ENCODE measurements around the gene ARL4A.
"Not testable (repeated sequence)": the region's sequence is repeated elsewhere in the genome, so short reads cannot be mapped to it uniquely, and the experiment has no call there.

ARL4A gene, protein sequence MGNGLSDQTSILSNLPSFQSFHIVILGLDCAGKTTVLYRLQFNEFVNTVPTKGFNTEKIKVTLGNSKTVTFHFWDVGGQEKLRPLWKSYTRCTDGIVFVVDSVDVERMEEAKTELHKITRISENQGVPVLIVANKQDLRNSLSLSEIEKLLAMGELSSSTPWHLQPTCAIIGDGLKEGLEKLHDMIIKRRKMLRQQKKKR
- total RNA-seq: 106 to 196 (median 154) reads per million in 3 donors

- Histone ChIP-seq H3K4me1 (ENCODE audit: control insufficient read depth, insufficient read depth, low read length, poor library complexity, severe bottlenecking) (peaks cover 4% of the 10 kb centered on the region), H3K9me3 (ENCODE audit: control insufficient read depth, low read length) (no peaks in the 10 kb centered on the region), H3K27me3 (replicated peaks; ENCODE audit: control insufficient read depth, insufficient read depth, low read length, poor library complexity, severe bottlenecking) (no peaks in the 10 kb centered on the region), H3K27ac (ENCODE audit: insufficient read depth, low read length, poor library complexity, severe bottlenecking) (peak within 1 kb of the TSS; percentile 95), H3K36me3 (ENCODE audit: control insufficient read depth, insufficient read depth, low read length) (no peaks in the 10 kb centered on the region), H3K4me3 (ENCODE audit: insufficient read depth, low read depth, low read length, poor library complexity, severe bottlenecking) (peak within 1 kb of the TSS; percentile 84)
- peak; percentile 76 to 88 (median 82) for DNase-seq
These were observed at the start of gene ARL4A for GRCh38 chr7:12686891-12687717. ARL4A (plus strand) TSS chr7:12687633; CDS start chr7:12688255, 622 bp downstream.

GRCh38 chr7:12637819-12638592 is 49.4 kb upstream of the ARL4A start:
- Histone ChIP-seq H3K9me3 (ENCODE audit: control insufficient read depth, low read length) (no peaks in the 10 kb centered on the region), H3K27ac (ENCODE audit: insufficient read depth, low read length, poor library complexity, severe bottlenecking) (no peak overlapping the region), H3K4me3 (ENCODE audit: insufficient read depth, low read depth, low read length, poor library complexity, severe bottlenecking) (no peak overlapping the region), H3K36me3 (ENCODE audit: control insufficient read depth, insufficient read depth, low read length) (no peaks in the 10 kb centered on the region), H3K27me3 (replicated peaks; ENCODE audit: control insufficient read depth, insufficient read depth, low read length, poor library complexity, severe bottlenecking) (no peaks in the 10 kb centered on the region), H3K4me1 (ENCODE audit: control insufficient read depth, insufficient read depth, low read length, poor library complexity, severe bottlenecking) (no peaks in the 10 kb centered on the region)
- no peak for DNase-seq

- Histone ChIP-seq H3K27me3 (replicated peaks; ENCODE audit: control insufficient read depth, insufficient read depth, low read length, poor library complexity, severe bottlenecking) (no peaks in the 10 kb centered on the region), H3K27ac (ENCODE audit: insufficient read depth, low read length, poor library complexity, severe bottlenecking) (no peak overlapping the region), H3K4me3 (ENCODE audit: insufficient read depth, low read depth, low read length, poor library complexity, severe bottlenecking) (no peak overlapping the region), H3K4me1 (ENCODE audit: control insufficient read depth, insufficient read depth, low read length, poor library complexity, severe bottlenecking) (no peaks in the 10 kb centered on the region), H3K36me3 (ENCODE audit: control insufficient read depth, insufficient read depth, low read length) (no peaks in the 10 kb centered on the region), H3K9me3 (ENCODE audit: control insufficient read depth, low read length) (no peaks in the 10 kb centered on the region)
- no peak for DNase-seq
These were observed 48.5 kb upstream of the ARL4A start for GRCh38 chr7:12638851-12639456.

GRCh38 chr7:12640299-12641096 is 46.9 kb upstream of the ARL4A start:
- H3K9me3 ChIP-seq (ENCODE audit: control insufficient read depth, low read length): no peaks in the 10 kb centered on the region
- H3K36me3 ChIP-seq (ENCODE audit: control insufficient read depth, insufficient read depth, low read length): no peaks in the 10 kb centered on the region
- H3K27me3 ChIP-seq (replicated peaks; ENCODE audit: control insufficient read depth, insufficient read depth, low read length, poor library complexity, severe bottlenecking): no peaks in the 10 kb centered on the region
- DNase-seq: no peak
- H3K4me1 ChIP-seq (ENCODE audit: control insufficient read depth, insufficient read depth, low read length, poor library complexity, severe bottlenecking): no peaks in the 10 kb centered on the region
- no peak overlapping the region for H3K4me3 ChIP-seq (ENCODE audit: insufficient read depth, low read depth, low read length, poor library complexity, severe bottlenecking)
- H3K27ac ChIP-seq (ENCODE audit: insufficient read depth, low read length, poor library complexity, severe bottlenecking): no peak overlapping the region

GRCh38 chr7:12641196-12641595 is 46.2 kb upstream of the ARL4A start:
- DNase-seq: no peak
- Histone ChIP-seq H3K27ac (ENCODE audit: insufficient read depth, low read length, poor library complexity, severe bottlenecking) (no peak overlapping the region), H3K27me3 (replicated peaks; ENCODE audit: control insufficient read depth, insufficient read depth, low read length, poor library complexity, severe bottlenecking) (no peaks in the 10 kb centered on the region), H3K9me3 (ENCODE audit: control insufficient read depth, low read length) (no peaks in the 10 kb centered on the region), H3K4me1 (ENCODE audit: control insufficient read depth, insufficient read depth, low read length, poor library complexity, severe bottlenecking) (no peaks in the 10 kb centered on the region), H3K36me3 (ENCODE audit: control insufficient read depth, insufficient read depth, low read length) (no peaks in the 10 kb centered on the region), H3K4me3 (ENCODE audit: insufficient read depth, low read depth, low read length, poor library complexity, severe bottlenecking) (no peak overlapping the region)

DNA sequence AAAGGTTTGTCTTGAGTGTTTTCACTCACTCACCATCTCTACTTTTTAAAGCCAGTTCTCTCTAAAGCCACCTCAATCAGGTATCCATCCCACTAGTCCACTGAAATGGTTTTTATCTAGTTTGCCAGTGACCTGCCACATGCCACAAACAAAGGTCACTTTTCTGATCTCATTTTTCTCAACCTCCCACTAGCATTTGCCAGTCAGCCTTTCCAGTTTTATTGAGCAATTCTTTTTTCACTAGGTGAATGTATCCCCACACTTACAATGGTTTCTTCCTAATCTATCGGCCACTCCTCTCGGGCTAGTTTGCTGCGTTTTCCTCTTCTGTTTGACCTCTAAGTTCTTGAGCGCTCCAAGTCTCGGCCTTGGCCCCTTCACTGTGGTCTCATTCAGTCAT is 44.9 kb upstream of the ARL4A start:
- Histone ChIP-seq H3K36me3 (ENCODE audit: control insufficient read depth, insufficient read depth, low read length) (no peaks in the 10 kb centered on the region), H3K4me1 (ENCODE audit: control insufficient read depth, insufficient read depth, low read length, poor library complexity, severe bottlenecking) (no peaks in the 10 kb centered on the region), H3K9me3 (ENCODE audit: control insufficient read depth, low read length) (no peaks in the 10 kb centered on the region), H3K4me3 (ENCODE audit: insufficient read depth, low read depth, low read length, poor library complexity, severe bottlenecking) (no peak overlapping the region), H3K27me3 (replicated peaks; ENCODE audit: control insufficient read depth, insufficient read depth, low read length, poor library complexity, severe bottlenecking) (no peaks in the 10 kb centered on the region), H3K27ac (ENCODE audit: insufficient read depth, low read length, poor library complexity, severe bottlenecking) (no peak overlapping the region)
- no peak for DNase-seq

DNA sequence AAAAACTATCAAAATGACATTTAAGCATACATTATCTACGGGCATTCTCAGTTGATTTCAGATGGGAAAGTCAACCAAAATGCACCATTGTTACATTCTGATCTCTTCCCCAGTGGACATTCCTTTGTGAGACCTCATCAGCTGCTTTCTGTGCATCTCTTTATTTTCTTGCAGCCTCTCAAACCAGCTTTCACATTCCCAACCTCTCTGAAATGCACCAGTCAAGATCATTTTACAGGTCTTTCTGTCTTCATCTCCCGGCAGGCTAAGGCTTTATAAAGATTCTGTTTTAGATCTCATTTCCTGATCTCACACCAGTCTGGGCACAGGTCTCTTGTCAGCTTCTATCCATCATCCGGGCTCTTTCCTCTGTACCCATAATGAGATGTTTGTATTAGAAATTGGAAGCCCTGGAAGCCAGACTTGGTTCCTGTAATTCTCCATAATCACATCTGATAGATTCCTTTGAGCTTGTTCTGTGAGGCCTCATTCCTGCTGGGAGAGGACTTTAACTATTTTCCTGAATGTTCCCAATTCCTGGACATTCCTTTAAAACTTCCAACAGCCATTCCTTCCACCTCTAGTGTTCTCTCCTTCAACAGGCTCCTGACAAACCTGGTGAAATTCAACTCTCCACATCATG is 44.3 kb upstream of the ARL4A start:
- Histone ChIP-seq H3K4me1 (ENCODE audit: control insufficient read depth, insufficient read depth, low read length, poor library complexity, severe bottlenecking) (no peaks in the 10 kb centered on the region), H3K4me3 (ENCODE audit: insufficient read depth, low read depth, low read length, poor library complexity, severe bottlenecking) (no peak overlapping the region), H3K27me3 (replicated peaks; ENCODE audit: control insufficient read depth, insufficient read depth, low read length, poor library complexity, severe bottlenecking) (no peaks in the 10 kb centered on the region), H3K9me3 (ENCODE audit: control insufficient read depth, low read length) (no peaks in the 10 kb centered on the region), H3K27ac (ENCODE audit: insufficient read depth, low read length, poor library complexity, severe bottlenecking) (no peak overlapping the region), H3K36me3 (ENCODE audit: control insufficient read depth, insufficient read depth, low read length) (no peaks in the 10 kb centered on the region)
- no peak for DNase-seq

DNA sequence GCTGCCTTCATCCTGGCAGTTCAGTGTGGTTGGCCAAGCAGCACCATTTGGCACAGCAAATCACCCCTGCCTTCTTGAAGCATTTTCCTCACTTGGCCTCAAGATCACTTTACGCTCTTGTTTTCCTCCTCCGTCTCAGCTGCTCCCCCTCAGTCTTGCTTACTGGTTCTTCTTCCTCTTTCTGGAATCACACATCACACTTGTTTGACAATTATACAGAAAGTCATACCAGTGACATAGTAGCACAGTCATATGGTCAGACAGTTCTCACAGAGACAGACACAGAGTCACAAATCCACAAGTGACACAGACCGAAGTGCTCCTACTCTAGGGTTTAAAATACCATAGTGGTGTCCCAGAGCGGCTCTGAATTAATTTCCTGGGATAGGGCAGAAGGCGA is 43.8 kb upstream of the ARL4A start:
- Histone ChIP-seq H3K36me3 (ENCODE audit: control insufficient read depth, insufficient read depth, low read length) (no peaks in the 10 kb centered on the region), H3K27ac (ENCODE audit: insufficient read depth, low read length, poor library complexity, severe bottlenecking) (no peak overlapping the region), H3K27me3 (replicated peaks; ENCODE audit: control insufficient read depth, insufficient read depth, low read length, poor library complexity, severe bottlenecking) (no peaks in the 10 kb centered on the region), H3K4me1 (ENCODE audit: control insufficient read depth, insufficient read depth, low read length, poor library complexity, severe bottlenecking) (no peaks in the 10 kb centered on the region), H3K9me3 (ENCODE audit: control insufficient read depth, low read length) (no peaks in the 10 kb centered on the region), H3K4me3 (ENCODE audit: insufficient read depth, low read depth, low read length, poor library complexity, severe bottlenecking) (no peak overlapping the region)
- no peak for DNase-seq

DNA sequence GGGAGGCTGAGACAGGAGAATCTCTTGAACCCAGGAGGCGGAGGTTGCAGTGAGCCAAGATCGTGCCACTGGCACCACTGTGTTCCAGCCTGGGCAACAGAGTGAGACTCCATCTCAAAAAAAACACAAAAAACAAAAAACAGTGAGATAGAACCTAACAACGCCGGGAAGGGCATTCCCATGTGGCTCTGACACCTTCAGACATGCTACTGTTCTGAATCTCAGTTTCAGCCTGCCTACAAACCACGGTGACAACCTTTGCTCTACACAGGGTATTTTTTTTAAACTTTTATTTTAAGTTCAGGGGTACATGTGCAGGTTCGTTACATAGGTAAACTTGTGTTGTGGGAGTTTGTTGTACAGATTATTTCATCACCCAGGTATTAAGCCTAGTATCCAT is 42.2 kb upstream of the ARL4A start:
- H3K4me1 ChIP-seq (ENCODE audit: control insufficient read depth, insufficient read depth, low read length, poor library complexity, severe bottlenecking); H3K27ac ChIP-seq (ENCODE audit: insufficient read depth, low read length, poor library complexity, severe bottlenecking): not testable (repeated sequence)

More for the DNA sequence above, 42.2 kb upstream of the ARL4A start:
- H3K27me3 ChIP-seq (replicated peaks; ENCODE audit: control insufficient read depth, insufficient read depth, low read length, poor library complexity, severe bottlenecking); H3K4me3 ChIP-seq (ENCODE audit: insufficient read depth, low read depth, low read length, poor library complexity, severe bottlenecking); DNase-seq; H3K9me3 ChIP-seq (ENCODE audit: control insufficient read depth, low read length); H3K36me3 ChIP-seq (ENCODE audit: control insufficient read depth, insufficient read depth, low read length): not testable (repeated sequence)
